ENCODE measurements around the gene SND1. TPM values are rescaled to one million over a fixed set of nuclear protein-coding genes. Genes with fewer than 3 reads are reported as not detected.

Gene SND1
- total RNA-seq, 6 experiments from 2014 or later, result 77.5 to 150 (median 126) TPM

DNA sequence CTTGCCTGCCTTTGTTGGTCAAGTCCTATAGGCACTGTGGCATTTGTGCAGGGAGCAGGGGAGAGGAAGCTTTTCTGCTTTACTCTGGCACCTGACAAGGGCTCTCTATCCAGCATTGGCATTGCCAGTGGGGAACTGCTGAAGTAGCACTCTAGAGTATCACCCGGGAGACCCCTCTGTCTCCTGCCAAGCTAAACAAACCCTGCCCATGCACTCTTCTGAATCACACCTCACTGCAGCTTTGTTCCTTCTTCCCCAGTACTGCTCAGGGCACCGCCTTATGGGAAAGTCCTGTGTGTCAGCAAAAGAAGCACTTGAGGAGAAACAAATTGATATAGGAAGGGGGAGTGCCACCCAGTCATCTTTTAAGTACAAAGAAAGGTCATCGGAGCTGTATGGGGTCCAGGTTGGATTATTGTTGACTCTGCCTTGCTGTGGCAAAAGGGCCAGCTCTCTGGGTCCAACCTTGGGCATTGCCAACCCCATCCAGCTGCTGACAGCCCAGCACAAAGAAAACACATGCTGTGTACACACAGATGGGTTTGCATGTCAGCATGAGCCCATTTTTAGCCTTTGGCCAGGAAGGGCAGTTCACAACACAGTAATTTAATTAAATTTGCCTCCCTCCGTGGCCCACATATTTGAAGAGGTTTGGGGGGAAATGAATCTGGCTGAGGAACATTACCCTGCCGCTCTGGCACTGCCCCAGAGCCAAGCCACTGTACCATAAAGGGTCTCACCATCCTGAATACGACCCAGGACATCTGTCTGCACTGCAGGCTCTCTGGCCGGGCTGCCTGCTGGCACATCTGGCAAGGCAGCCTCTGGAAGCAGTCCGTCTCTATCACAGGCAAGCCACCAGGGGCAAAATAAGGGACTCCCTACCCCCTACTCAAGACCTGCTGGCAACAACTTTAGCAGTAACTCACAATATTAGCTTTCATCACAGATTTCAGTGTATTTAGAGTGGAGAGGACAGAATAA is 366.2 kb downstream of the SND1 start:
- intact Hi-C loops (cut with DNase I), result no loop called here
- no peak overlapping the region for H3K4me3 ChIP-seq
- peaks cover 0 to 7% (median 0%) of the 10 kb centered on the region in 4 donors for H3K36me3 ChIP-seq
- 49% methylated on average over 7 of the region's 8 CpGs for WGBS (ENCODE audit: insufficient coverage, low coverage, low lambda C conversion rate, missing lambda C conversion rate)
- TF ChIP-seq, protein P1, sequence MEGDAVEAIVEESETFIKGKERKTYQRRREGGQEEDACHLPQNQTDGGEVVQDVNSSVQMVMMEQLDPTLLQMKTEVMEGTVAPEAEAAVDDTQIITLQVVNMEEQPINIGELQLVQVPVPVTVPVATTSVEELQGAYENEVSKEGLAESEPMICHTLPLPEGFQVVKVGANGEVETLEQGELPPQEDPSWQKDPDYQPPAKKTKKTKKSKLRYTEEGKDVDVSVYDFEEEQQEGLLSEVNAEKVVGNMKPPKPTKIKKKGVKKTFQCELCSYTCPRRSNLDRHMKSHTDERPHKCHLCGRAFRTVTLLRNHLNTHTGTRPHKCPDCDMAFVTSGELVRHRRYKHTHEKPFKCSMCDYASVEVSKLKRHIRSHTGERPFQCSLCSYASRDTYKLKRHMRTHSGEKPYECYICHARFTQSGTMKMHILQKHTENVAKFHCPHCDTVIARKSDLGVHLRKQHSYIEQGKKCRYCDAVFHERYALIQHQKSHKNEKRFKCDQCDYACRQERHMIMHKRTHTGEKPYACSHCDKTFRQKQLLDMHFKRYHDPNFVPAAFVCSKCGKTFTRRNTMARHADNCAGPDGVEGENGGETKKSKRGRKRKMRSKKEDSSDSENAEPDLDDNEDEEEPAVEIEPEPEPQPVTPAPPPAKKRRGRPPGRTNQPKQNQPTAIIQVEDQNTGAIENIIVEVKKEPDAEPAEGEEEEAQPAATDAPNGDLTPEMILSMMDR (IDR thresholded peaks at IDR 0.05), result no peak
- no peak for TF ChIP-seq POLR2A (IDR thresholded peaks at IDR 0.05)
- ATAC-seq (peak; percentile 51 to 89 (median 64)), DNase-seq (peak in 2 of 3 donors; percentile 66 to 84)
- H3K9me3 ChIP-seq, result no peaks in the 10 kb centered on the region
- H3K27me3 ChIP-seq, result no peaks in the 10 kb centered on the region
- H3K27ac ChIP-seq, result peak overlapping the region in 1 of 3 donors; percentile 64
- peaks cover 0 to 37% (median 5%) of the 10 kb centered on the region in 4 donors for H3K4me1 ChIP-seq

DNA sequence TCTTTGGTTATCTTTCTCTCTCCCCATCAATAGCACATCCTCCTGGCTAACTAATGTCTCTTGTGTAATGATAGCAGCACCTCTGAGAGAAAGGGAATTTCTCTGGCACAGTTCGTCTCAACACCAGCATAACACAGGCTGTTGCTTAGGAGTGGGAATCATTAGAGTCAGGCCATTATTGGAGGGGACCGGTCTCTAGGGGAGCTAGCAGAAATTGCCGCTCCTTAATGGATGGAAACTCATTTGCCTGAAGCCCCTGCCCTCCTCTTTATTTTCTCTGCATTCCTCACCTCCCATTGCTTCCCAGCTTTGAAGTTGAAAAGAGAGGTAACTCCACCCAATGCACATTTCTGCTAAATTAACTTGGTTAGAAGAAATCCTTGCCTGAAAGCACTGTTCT is 367.3 kb downstream of the SND1 start:
- intact Hi-C loops (cut with DNase I), result no loop called here
- Histone ChIP-seq H3K36me3 (peaks cover 0 to 7% (median 0%) of the 10 kb centered on the region in 4 donors), H3K27ac (no peak overlapping the region), H3K4me1 (peaks cover 0 to 37% (median 5%) of the 10 kb centered on the region in 4 donors), H3K27me3 (no peaks in the 10 kb centered on the region), H3K9me3 (no peaks in the 10 kb centered on the region), H3K4me3 (no peak overlapping the region)
- TF ChIP-seq POLR2A (IDR thresholded peaks at IDR 0.05), result no peak
- TF ChIP-seq, protein P1 (IDR thresholded peaks at IDR 0.05), result no peak
- no CpG with 5 or more reads among the region's 3 CpGs for WGBS (ENCODE audit: insufficient coverage, low coverage, low lambda C conversion rate, missing lambda C conversion rate)
- DNase-seq (no peak), ATAC-seq (no peak)

DNA sequence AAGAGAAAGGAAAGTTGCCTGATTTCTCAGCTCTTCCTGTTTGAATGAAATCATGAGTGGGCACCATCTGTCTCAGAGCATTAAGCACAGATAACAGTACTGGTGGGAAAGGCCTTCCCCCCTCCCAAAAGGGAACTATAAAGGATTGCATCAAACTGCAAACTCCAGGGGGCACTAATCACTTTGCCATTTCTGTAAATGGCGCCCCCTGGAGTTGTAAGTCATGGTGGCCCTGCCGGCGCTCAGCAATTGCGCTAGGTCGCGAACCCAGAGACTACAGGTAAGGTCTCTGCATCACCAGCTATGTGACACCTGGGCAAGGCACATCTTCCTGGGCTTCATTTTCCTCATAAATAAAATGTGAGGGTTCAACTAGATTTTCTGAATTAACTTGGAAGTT is 368.2 kb downstream of the SND1 start:
- TF ChIP-seq, protein P1 (IDR thresholded peaks at IDR 0.05), result peak in 1 of 4 donors; percentile 14
- TF ChIP-seq POLR2A (IDR thresholded peaks at IDR 0.05), result no peak
- Histone ChIP-seq H3K27me3 (no peaks in the 10 kb centered on the region), H3K4me1 (peaks cover 0 to 34% (median 5%) of the 10 kb centered on the region in 4 donors), H3K4me3 (no peak overlapping the region), H3K9me3 (no peaks in the 10 kb centered on the region), H3K27ac (no peak overlapping the region), H3K36me3 (peaks cover 0 to 7% (median 0%) of the 10 kb centered on the region in 4 donors)
- ATAC-seq, result no peak
- intact Hi-C loops (cut with DNase I), result no loop called here
- no CpG with 5 or more reads among the region's 6 CpGs for WGBS (ENCODE audit: insufficient coverage, low coverage, low lambda C conversion rate, missing lambda C conversion rate)
- no peak for DNase-seq

DNA sequence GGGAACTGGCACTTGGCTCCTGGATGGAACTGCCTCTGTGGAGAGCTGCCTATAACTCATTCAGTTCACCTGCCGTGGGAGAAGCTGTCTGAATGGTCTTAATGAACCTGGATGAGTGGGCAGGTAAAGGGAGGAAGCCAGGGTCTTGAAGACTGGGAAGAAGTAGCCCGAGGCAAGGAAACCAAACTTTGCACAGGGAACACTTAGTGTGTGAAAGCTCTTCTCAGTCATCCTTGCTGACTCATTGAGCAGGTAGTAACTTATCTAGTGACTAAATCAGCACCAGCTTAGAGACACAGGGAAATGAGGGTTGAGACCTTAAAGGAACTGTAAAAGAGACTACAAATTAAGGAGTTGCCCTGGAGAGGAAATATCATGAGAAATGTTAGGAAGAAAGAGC is 369.4 kb downstream of the SND1 start:
- ATAC-seq (no peak), DNase-seq (no peak)
- Histone ChIP-seq H3K9me3 (no peaks in the 10 kb centered on the region), H3K36me3 (peaks cover 0 to 7% (median 0%) of the 10 kb centered on the region in 4 donors), H3K4me1 (peaks cover 0 to 39% (median 5%) of the 10 kb centered on the region in 4 donors), H3K4me3 (no peak overlapping the region), H3K27ac (no peak overlapping the region), H3K27me3 (no peaks in the 10 kb centered on the region)
- intact Hi-C loops (cut with DNase I), result no loop called here
- 87% methylated on average over 2 of the region's 2 CpGs for WGBS (ENCODE audit: insufficient coverage, low coverage, low lambda C conversion rate, missing lambda C conversion rate)
- TF ChIP-seq, protein P1 (IDR thresholded peaks at IDR 0.05), result no peak
- no peak for TF ChIP-seq POLR2A (IDR thresholded peaks at IDR 0.05)

Data from right lobe of liver (tissue), 6 donors.